ENCODE results near the gene EIF1B.

The EIF1B gene

DNA sequence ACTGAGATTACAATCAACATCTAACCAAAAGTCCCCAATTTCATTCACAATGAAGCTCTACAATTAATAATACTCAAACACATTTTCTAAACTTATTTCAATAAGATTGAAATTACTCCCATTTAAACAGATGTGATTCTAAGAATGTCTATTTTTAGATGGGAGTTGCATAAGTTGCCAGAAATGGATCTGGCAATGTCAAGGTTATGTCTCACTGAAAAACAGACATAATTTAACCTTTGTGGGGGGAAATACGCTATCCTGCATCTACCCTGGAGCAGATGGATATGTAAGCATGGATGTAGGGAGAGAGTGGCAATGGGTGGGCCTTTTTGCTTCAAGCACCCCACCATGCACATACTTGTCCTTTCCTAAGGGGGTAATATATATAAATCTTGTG lies 6.7 kb upstream of the EIF1B start:
- no peak for TF ChIP-seq POLR2A (IDR thresholded peaks at IDR 0.05; ENCODE audit: extremely low read depth, insufficient read length)
- TF ChIP-seq, protein P1, sequence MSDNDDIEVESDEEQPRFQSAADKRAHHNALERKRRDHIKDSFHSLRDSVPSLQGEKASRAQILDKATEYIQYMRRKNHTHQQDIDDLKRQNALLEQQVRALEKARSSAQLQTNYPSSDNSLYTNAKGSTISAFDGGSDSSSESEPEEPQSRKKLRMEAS (IDR thresholded peaks at IDR 0.05; ENCODE audit: low read depth, low read length), result no peak
- TF ChIP-seq, protein P2, sequence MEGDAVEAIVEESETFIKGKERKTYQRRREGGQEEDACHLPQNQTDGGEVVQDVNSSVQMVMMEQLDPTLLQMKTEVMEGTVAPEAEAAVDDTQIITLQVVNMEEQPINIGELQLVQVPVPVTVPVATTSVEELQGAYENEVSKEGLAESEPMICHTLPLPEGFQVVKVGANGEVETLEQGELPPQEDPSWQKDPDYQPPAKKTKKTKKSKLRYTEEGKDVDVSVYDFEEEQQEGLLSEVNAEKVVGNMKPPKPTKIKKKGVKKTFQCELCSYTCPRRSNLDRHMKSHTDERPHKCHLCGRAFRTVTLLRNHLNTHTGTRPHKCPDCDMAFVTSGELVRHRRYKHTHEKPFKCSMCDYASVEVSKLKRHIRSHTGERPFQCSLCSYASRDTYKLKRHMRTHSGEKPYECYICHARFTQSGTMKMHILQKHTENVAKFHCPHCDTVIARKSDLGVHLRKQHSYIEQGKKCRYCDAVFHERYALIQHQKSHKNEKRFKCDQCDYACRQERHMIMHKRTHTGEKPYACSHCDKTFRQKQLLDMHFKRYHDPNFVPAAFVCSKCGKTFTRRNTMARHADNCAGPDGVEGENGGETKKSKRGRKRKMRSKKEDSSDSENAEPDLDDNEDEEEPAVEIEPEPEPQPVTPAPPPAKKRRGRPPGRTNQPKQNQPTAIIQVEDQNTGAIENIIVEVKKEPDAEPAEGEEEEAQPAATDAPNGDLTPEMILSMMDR (IDR thresholded peaks at IDR 0.05; ENCODE audit: low read depth, low read length), result no peak
- no peak for TF ChIP-seq MYC (IDR thresholded peaks at IDR 0.05; ENCODE audit: low read depth, low read length)
- no peak for DNase-seq (ENCODE audit: low read depth)

DNA sequence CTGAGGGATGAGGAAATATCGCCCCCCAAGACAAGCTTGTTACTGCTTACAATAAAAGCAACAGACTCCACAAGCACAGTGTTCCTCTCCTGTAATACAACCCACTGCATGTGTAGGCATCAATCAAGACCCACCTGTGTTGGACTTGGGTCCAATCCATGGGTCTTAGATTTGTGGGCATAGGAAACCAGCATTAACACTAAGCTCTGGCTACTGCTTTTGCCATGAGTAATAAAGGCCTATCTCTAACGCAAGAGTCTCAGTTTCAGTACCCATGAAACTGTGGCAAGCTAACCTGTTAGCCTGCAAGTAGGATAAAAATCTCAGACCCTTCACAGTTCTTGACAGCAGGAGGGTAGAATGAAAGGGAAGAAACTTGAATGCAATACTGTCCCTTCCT lies 5.2 kb upstream of the EIF1B start:
- no peak for DNase-seq (ENCODE audit: low read depth)
- TF ChIP-seq POLR2A (IDR thresholded peaks at IDR 0.05; ENCODE audit: extremely low read depth, insufficient read length) (no peak), MYC (IDR thresholded peaks at IDR 0.05; ENCODE audit: low read depth, low read length) (no peak)
- TF ChIP-seq, protein P2 (IDR thresholded peaks at IDR 0.05; ENCODE audit: low read depth, low read length), result no peak
- TF ChIP-seq, protein P1 (IDR thresholded peaks at IDR 0.05; ENCODE audit: low read depth, low read length), result no peak
- H3K4me3 ChIP-seq (ENCODE audit: low read depth, low read length), result no peak overlapping the region

More for the DNA sequence above, 6.7 kb upstream of the EIF1B start:
- H3K4me3 ChIP-seq (ENCODE audit: low read depth, low read length), result no peak overlapping the region

DNA sequence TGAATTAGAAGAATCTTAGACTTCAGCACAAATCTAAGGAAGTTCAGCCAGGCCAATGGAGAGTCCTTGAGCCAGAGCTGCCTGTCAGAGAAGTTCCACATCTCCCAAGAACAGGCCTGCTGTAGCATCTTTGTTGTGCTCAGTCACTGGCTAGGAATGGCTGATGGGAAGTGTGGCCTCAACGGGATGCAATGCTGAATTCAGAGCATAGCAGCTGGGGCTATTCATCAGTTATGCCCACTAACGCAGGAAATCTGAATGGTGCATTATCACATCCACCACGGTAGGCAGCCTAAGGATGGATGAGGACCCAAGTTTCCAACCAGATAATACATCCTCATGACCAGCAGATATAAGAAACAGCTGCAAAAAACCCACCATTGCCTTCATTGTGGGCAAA lies 3.2 kb upstream of the EIF1B start:
- DNase-seq (ENCODE audit: low read depth), result no peak
- TF ChIP-seq POLR2A (IDR thresholded peaks at IDR 0.05; ENCODE audit: extremely low read depth, insufficient read length) (no peak), MYC (IDR thresholded peaks at IDR 0.05; ENCODE audit: low read depth, low read length) (no peak)
- TF ChIP-seq, protein P2 (IDR thresholded peaks at IDR 0.05; ENCODE audit: low read depth, low read length), result no peak
- TF ChIP-seq, protein P1 (IDR thresholded peaks at IDR 0.05; ENCODE audit: low read depth, low read length), result no peak

DNA sequence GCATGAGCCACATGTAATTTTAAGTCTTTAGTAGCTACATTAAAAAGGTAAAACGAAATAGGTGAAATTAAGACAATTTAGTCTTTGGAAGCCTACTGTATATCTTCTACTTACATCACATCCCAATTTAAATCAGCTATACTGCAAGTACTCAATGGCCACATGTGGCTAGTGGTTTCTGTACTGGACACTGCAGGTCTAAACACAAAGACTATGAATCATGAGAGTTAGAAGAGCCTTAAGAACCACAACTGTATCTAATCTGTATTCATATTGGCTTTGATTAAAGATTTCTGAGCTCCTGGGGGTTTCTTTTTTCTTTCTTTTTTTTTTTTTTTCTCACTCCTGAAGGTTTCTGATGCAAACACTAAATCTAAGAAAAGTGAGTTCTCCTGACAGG lies 2.3 kb upstream of the EIF1B start:
- no peak for DNase-seq (ENCODE audit: low read depth)
- TF ChIP-seq, protein P1 (IDR thresholded peaks at IDR 0.05; ENCODE audit: low read depth, low read length), result no peak
- TF ChIP-seq POLR2A (IDR thresholded peaks at IDR 0.05; ENCODE audit: extremely low read depth, insufficient read length), result no peak
- no peak for TF ChIP-seq MYC (IDR thresholded peaks at IDR 0.05; ENCODE audit: low read depth, low read length)
- TF ChIP-seq, protein P2 (IDR thresholded peaks at IDR 0.05; ENCODE audit: low read depth, low read length), result no peak
- no peak overlapping the region for H3K4me3 ChIP-seq (ENCODE audit: low read depth, low read length)

More for the DNA sequence above, 3.2 kb upstream of the EIF1B start:
- H3K4me3 ChIP-seq (ENCODE audit: low read depth, low read length), result no peak overlapping the region

DNA sequence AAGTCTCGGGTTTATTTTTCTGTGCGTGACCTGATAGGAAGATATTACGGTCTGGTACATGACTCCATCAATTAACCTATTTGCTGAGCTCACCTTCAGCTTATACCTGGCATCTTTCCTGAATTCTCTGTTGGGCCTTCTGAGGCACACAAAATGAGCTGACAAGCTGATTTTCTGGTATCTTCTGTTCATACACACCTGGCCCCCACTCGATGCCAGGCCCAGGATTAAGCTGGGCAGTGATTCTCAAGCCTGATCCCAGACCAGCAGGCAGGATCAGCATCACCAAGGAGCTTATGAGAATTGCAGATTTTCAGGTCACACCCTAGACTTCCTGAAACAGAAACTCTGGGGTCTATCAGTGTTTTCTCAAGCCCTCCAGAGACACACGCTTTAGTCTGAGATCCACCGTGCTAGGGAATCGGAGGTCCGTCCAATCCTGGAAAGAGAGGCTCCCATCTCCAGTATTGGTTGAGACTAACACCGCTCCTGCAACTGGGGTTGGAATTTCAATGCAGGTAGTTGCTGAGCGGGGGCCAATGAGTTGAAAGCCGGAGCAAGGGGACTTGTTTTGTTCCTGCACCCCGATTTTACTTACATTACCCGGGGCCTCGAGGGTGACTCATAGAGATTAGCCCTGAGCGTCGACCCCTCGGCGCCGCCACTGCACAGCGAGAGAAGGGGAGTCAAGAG lies 636 bp upstream of the EIF1B start:
- TF ChIP-seq MYC (IDR thresholded peaks at IDR 0.05; ENCODE audit: low read depth, low read length), result no peak
- TF ChIP-seq, protein P1 (IDR thresholded peaks at IDR 0.05; ENCODE audit: low read depth, low read length), result no peak
- TF ChIP-seq POLR2A (IDR thresholded peaks at IDR 0.05; ENCODE audit: extremely low read depth, insufficient read length), result no peak
- TF ChIP-seq, protein P2 (IDR thresholded peaks at IDR 0.05; ENCODE audit: low read depth, low read length), result no peak
- DNase-seq (ENCODE audit: low read depth), result no peak
- peak overlapping the region; percentile 63 for H3K4me3 ChIP-seq (ENCODE audit: low read depth, low read length)
